NT2/D1 (cell line): Measurements from ENCODE around the gene DDX10.

Source experiments
- SUZ12 ChIP-seq: IDR thresholded peaks from 2 replicates; pipeline ENCODE4 v1.6.1; 2011; ENCODE audit not compliant: insufficient read length, insufficient read depth; ENCODE audit errors: extremely low read depth
- YY1 ChIP-seq: IDR thresholded peaks from 2 replicates; pipeline ENCODE4 v1.6.1; 2011; ENCODE audit not compliant: insufficient read length, insufficient read depth
- ZNF274 ChIP-seq: IDR thresholded peaks from 2 replicates; pipeline ENCODE4 v1.6.1; 2011; ENCODE audit warnings: mild to moderate bottlenecking, low read depth, low read length

- no peak for TF ChIP-seq YY1
- TF ChIP-seq ZNF274: no peak
- no peak for TF ChIP-seq SUZ12
These were observed 216.3 kb downstream of the DDX10 start for GRCh38 chr11:108881131-108881530.
